Loucy (cell line): ENCODE results near the gene UVRAG.

Source experiments
- H2AFZ ChIP-seq: fragments of 200-600 bp; sonication (generic); 2 replicates; pipeline ENCODE4 v1.6.0; 2016; ENCODE audit warnings: antibody characterized with exemption, mild to moderate bottlenecking, low read length, moderate library complexity
- H3F3A ChIP-seq: fragments of 200-600 bp; 2 replicates; pipeline ENCODE4 v1.6.0; 2016; ENCODE audit warnings: antibody characterized with exemption, low read depth, mild to moderate bottlenecking
- H3K27me3 ChIP-seq: fragments of 200-600 bp; sonication (generic); 2 replicates; pipeline ENCODE4 v1.6.1; 2014; ENCODE audit warnings: low read length, mild to moderate bottlenecking; ENCODE audit not compliant: insufficient read depth, poor library complexity, severe bottlenecking
- H3K36me3 ChIP-seq: fragments of 200-600 bp; sonication (generic); 2 replicates; pipeline ENCODE4 v1.6.1; 2016; ENCODE audit warnings: low read length; ENCODE audit not compliant: insufficient read depth
- H3K4me1 ChIP-seq: fragments of 200-600 bp; sonication (generic); 2 replicates; pipeline ENCODE4 v1.5.1; 2014; ENCODE audit warnings: low read length, mild to moderate bottlenecking; ENCODE audit not compliant: insufficient read depth, poor library complexity, severe bottlenecking
- H3K4me2 ChIP-seq: fragments of 200-600 bp; sonication (generic); 2 replicates; pipeline ENCODE4 v1.6.0; 2014; ENCODE audit warnings: antibody characterized with exemption, low read length, low read depth, mild to moderate bottlenecking; ENCODE audit not compliant: poor library complexity, severe bottlenecking
- H3K4me3 ChIP-seq: fragments of 200-600 bp; sonication (generic); 2 replicates; pipeline ENCODE4 v1.5.1; 2014; ENCODE audit warnings: low read length, mild to moderate bottlenecking, mixed read lengths; ENCODE audit not compliant: poor library complexity, severe bottlenecking
- H3K79me2 ChIP-seq: fragments of 200-600 bp; sonication (generic); 2 replicates; pipeline ENCODE4 v1.6.1; 2014; ENCODE audit warnings: low read length; ENCODE audit not compliant: insufficient read depth
- H3K9ac ChIP-seq: fragments of 200-600 bp; sonication (generic); 2 replicates; pipeline ENCODE4 v1.6.0; 2014; ENCODE audit warnings: mild to moderate bottlenecking, low read depth, low read length, moderate library complexity; ENCODE audit not compliant: poor library complexity, severe bottlenecking
- H3K9me2 ChIP-seq: fragments of 200-600 bp; sonication (generic); replicated peaks from 2 replicates; pipeline ENCODE4 v1.6.1; 2016; ENCODE audit warnings: low read depth, low read length, mixed read lengths
- H3K9me3 ChIP-seq: fragments of 200-600 bp; sonication (generic); 2 replicates; pipeline ENCODE4 v1.6.1; 2014; ENCODE audit warnings: mild to moderate bottlenecking, antibody characterized with exemption, low read length, low read depth; ENCODE audit not compliant: insufficient read depth
- H4K20me1 ChIP-seq: fragments of 200-600 bp; sonication (generic); 2 replicates; pipeline ENCODE4 v1.6.0; 2014; ENCODE audit warnings: antibody characterized with exemption, low read length, mild to moderate bottlenecking; ENCODE audit not compliant: insufficient read depth, poor library complexity, severe bottlenecking
- CTCF ChIP-seq: fragments of 200-600 bp; sonication (generic); conservative IDR thresholded peaks from 2 replicates; pipeline ENCODE4 v1.5.1; 2014; ENCODE audit warnings: mild to moderate bottlenecking, antibody characterized with exemption, low read length
- EZH2phosphoT487 ChIP-seq: fragments of 200-600 bp; IDR thresholded peaks from 2 replicates; pipeline ENCODE4 v1.6.1; 2018; ENCODE audit warnings: antibody characterized with exemption, mild to moderate bottlenecking, moderate library complexity, borderline replicate concordance

UVRAG gene

DNA sequence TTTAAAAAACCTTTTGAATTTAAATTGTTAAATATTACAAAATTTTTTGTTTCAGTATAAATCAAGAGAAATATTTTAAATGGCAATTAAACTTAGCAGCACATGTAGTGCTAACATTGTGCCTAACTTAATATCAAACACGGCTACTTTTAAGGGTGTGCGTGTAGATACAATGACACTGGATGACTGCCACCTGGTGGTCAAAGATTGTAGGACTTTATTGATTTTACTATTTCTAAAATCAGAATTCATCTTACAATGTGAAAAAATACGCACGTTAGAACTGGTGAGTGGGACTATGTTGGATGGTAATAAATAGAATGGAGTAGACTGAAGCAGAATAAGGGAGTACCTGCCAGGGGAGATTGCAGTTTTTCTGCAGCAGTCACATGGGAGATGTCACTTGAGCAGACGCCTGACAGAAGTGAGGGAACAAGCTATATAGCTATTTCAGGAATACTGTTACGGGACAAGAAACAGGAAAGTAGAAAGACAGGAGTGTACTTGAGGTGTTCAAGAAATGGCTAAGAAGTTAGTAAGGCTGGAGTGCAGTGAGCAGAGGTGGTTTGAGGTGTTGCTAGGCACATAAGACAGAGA is 52.9 kb downstream of the UVRAG start:
- Histone ChIP-seq H3K79me2 (peaks cover 4% of the 10 kb centered on the region; the same call in 1 of the 2 replicates), H3K9me2 (no peaks in the 10 kb centered on the region), H3F3A (no peaks in the 10 kb centered on the region), H3K36me3 (peaks cover under 1% of the 10 kb centered on the region; the same call in 1 of the 2 replicates), H3K9ac (no peak overlapping the region), H3K4me3 (no peak overlapping the region), H3K9me3 (no peaks in the 10 kb centered on the region), H3K27me3 (no peaks in the 10 kb centered on the region), H4K20me1 (no peaks in the 10 kb centered on the region), H2AFZ (no peak overlapping the region), H3K4me1 (peaks cover 6% of the 10 kb centered on the region), H3K4me2 (no peak overlapping the region)
- no peak for TF ChIP-seq EZH2phosphoT487
- peak; percentile 82 for TF ChIP-seq CTCF

GRCh38 chr11:75868990-75869389 is 54.0 kb downstream of the UVRAG start:
- Histone ChIP-seq H2AFZ (no peak overlapping the region), H3K9ac (no peak overlapping the region), H3K4me1 (peaks cover 6% of the 10 kb centered on the region), H3F3A (no peaks in the 10 kb centered on the region), H3K79me2 (peaks cover 4% of the 10 kb centered on the region; the same call in 1 of the 2 replicates), H3K9me3 (no peaks in the 10 kb centered on the region), H3K27me3 (no peaks in the 10 kb centered on the region), H3K36me3 (no peaks in the 10 kb centered on the region), H3K4me2 (no peak overlapping the region), H4K20me1 (no peaks in the 10 kb centered on the region), H3K9me2 (no peaks in the 10 kb centered on the region), H3K4me3 (no peak overlapping the region)
- TF ChIP-seq EZH2phosphoT487 (no peak), CTCF (no peak)

DNA sequence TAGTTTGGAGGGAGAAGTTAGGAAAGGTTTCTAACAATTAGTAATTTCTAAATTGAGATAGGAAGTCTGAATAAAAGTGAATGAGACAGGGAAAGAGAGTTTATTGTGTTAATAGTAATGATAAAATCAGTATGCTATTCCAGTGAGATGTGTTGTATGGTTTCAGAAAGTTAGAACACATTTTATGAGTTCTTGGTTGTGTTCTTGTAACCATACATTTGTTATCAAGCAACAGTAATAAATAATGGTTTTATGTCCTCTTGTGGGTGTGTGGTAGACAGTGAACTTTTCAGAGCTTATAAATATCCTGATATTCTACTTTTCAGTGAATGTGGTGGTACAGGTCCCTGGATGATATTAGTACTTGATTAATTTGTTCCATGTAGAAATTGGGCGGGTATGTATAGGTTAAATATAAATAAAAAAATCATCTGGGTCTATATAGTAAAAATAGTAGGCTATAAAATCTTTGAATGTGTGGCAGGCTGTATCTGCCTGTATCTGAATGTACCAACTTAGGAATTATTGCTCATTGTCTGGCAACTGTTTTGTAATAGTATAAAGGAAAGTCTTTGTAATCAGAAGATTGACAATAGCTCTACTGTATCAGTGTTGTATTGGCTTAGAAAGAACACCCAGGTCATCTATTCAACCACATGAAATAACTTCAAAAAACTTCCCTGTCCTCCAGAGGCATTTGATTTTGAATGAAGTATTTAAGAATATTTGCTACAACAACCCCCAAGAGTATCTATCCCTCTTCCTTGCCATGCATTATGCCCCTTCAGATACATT is 54.8 kb downstream of the UVRAG start:
- Histone ChIP-seq H2AFZ (no peak overlapping the region), H3K4me2 (no peak overlapping the region), H3K9ac (no peak overlapping the region), H3K27me3 (no peaks in the 10 kb centered on the region), H3K9me2 (no peaks in the 10 kb centered on the region), H3K9me3 (no peaks in the 10 kb centered on the region), H3K4me3 (no peak overlapping the region), H4K20me1 (no peaks in the 10 kb centered on the region), H3K79me2 (peaks cover 4% of the 10 kb centered on the region; the same call in 1 of the 2 replicates), H3K36me3 (no peaks in the 10 kb centered on the region), H3F3A (no peaks in the 10 kb centered on the region), H3K4me1 (peaks cover 6% of the 10 kb centered on the region)
- TF ChIP-seq EZH2phosphoT487 (no peak), CTCF (no peak)
